Tibial nerve (tissue), 4 donors: ENCODE data around the gene MCOLN2. TPM values are rescaled to one million over a fixed set of nuclear protein-coding genes. Genes with fewer than 3 reads are reported as not detected.

ENCODE experiments used
- DNase-seq, 2 donors: peaks; one replicate each; pipeline ENCODE4 v3.0.0-alpha.2; 2019; ENCODE audit warnings: low spot score in 2 of 2
- H3K27ac ChIP-seq, 4 donors: fragments of 200-600 bp; sonication (generic) in 3 of 4; one replicate each; pipeline ENCODE4 v1.5.1; 2017 to 2019; ENCODE audit warnings: mild to moderate bottlenecking in 1 of 4
- H3K27me3 ChIP-seq, 2 donors: fragments of 200-600 bp; sonication (generic) in 1 of 2; one replicate each; pipeline versions ENCODE4 v1.5.1 to v1.6.0; 2017 to 2019
- H3K36me3 ChIP-seq, 3 donors: fragments of 200-600 bp; sonication (generic); one replicate each; pipeline ENCODE4 v1.5.1; 2018 to 2019
- H3K4me1 ChIP-seq, 4 donors: fragments of 200-600 bp; sonication (generic) in 3 of 4; one replicate each; pipeline ENCODE4 v1.5.1; 2017 to 2019
- H3K4me3 ChIP-seq, 4 donors: fragments of 200-600 bp; sonication (generic) in 3 of 4; one replicate each; pipeline ENCODE4 v1.5.1; 2017 to 2019; ENCODE audit warnings: mild to moderate bottlenecking in 1 of 4, moderate library complexity in 1 of 4
- H3K9me3 ChIP-seq, 4 donors: fragments of 200-600 bp; sonication (generic) in 3 of 4; one replicate each; pipeline ENCODE4 v1.5.1; 2017 to 2019
- EP300 ChIP-seq, 2 donors: sonication (generic); formaldehyde crosslinking; IDR thresholded peaks; one replicate each; pipeline ENCODE4 v1.6.1; 2017; ENCODE audit warnings: antibody characterized with exemption in 2 of 2, mild to moderate bottlenecking in 1 of 2
- POLR2A ChIP-seq, 2 donors: fragments of 450-650 bp; IDR thresholded peaks; one replicate each; pipeline ENCODE4 v1.6.1; 2017; ENCODE audit warnings: antibody characterized with exemption in 2 of 2, mild to moderate bottlenecking in 2 of 2, moderate library complexity in 2 of 2
- WGBS, 2 donors: methylation state at CpG; one replicate each; pipeline ENCODE4 v1.1.5; 2018; 5-methylcytosine and 5-hydroxymethylcytosine counted together
- total RNA-seq, 4 donors: library from RNA; depleted of rRNA; stranded (reverse); fragments of >200 nt; gene quantifications; one replicate each; pipeline ENCODE4 v1.1.0, GENCODE V29; 2016
- TF ChIP-seq, protein P1 (sequence below), 5 experiments: fragments of 200-600 bp in 3 of 5; fragments of 450-650 bp in 2 of 5; sonication (generic) in 3 of 5; IDR thresholded peaks; one replicate each; pipeline ENCODE4 v1.5.1; 2016 to 2019; ENCODE audit warnings: antibody characterized with exemption in 5 of 5, mild to moderate bottlenecking in 3 of 5, moderate library complexity in 2 of 5

The MCOLN2 gene
- total RNA-seq, 4 donors from 2014 or later: 8.2 to 12.2 (median 9.8) TPM

DNA sequence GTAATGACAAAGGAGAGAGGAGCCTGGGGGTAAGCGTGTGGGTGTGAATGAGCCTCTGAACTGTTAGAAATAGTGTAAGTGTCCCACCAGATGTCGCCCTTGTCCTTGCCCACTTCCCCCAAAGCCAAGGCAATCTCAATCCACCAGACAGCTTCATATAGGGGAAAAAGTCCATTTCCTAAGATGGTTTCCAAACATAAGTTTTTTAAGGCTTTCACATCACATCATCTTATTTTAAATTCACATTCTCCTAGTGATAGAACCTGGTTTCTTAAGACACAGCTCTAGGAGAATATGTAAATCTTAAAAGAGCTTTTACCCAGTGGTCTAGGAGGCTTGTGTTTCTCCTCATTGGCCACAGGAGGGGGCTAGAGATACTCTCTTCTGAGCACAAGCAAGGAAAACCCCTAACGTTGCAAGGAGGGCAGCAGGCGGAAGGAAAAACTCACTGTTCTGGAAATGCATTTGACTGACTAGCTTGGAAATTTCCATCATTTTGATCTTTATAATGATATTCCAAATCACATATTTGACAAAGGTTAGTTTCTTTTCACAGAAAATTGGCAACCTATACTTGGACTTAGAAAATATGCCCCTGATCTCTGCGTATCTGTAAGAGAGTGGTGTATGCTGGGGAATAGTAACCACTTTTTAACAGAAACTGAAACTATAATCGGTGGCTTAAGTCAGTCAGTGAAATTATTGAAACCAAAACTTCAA lies 52.0 kb downstream of the MCOLN2 start:
- H3K27ac ChIP-seq: peak overlapping the region in 3 of 4 donors; percentile 27 to 76 (median 70)
- WGBS, 2 donors: 1% methylated on average over 6 of the region's 6 CpGs
- H3K27me3 ChIP-seq: no peaks in the 10 kb centered on the region
- peaks cover 0 to 7% (median 0%) of the 10 kb centered on the region in 3 donors for H3K36me3 ChIP-seq
- peak; percentile 20 to 64 for DNase-seq
- TF ChIP-seq, protein P1, sequence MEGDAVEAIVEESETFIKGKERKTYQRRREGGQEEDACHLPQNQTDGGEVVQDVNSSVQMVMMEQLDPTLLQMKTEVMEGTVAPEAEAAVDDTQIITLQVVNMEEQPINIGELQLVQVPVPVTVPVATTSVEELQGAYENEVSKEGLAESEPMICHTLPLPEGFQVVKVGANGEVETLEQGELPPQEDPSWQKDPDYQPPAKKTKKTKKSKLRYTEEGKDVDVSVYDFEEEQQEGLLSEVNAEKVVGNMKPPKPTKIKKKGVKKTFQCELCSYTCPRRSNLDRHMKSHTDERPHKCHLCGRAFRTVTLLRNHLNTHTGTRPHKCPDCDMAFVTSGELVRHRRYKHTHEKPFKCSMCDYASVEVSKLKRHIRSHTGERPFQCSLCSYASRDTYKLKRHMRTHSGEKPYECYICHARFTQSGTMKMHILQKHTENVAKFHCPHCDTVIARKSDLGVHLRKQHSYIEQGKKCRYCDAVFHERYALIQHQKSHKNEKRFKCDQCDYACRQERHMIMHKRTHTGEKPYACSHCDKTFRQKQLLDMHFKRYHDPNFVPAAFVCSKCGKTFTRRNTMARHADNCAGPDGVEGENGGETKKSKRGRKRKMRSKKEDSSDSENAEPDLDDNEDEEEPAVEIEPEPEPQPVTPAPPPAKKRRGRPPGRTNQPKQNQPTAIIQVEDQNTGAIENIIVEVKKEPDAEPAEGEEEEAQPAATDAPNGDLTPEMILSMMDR (IDR thresholded peaks at IDR 0.05): peak; percentile 81 to 92 (median 88)
- TF ChIP-seq POLR2A (IDR thresholded peaks at IDR 0.05): no peak
- TF ChIP-seq EP300 (IDR thresholded peaks at IDR 0.05): peak in 1 of 2 donors; percentile 57
- peaks cover 0 to 12% (median 3%) of the 10 kb centered on the region in 4 donors for H3K9me3 ChIP-seq
- H3K4me3 ChIP-seq: peak overlapping the region; percentile 15 to 48 (median 36)
- peaks cover 0 to 10% (median 5%) of the 10 kb centered on the region in 4 donors for H3K4me1 ChIP-seq

DNA sequence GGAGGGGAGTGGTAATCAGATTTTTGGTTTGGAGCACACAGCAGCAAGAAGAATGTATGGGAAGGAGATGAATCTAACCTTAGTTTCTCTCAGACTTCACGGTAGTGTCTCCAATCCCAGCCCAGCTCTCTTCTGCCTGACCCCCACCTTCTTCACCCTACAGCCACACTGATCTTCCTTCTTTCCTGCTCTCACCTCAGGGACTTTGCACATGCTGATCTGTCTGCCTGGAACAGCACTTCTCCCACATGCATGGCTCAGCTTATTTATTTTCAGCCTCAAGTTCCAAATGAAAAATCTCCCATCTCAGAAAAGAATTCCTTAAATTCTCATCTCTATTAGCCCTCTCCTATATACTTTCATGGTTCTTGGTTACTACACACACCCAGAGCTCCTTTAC lies 55.1 kb downstream of the MCOLN2 start:
- H3K36me3 ChIP-seq: no peaks in the 10 kb centered on the region
- no peak overlapping the region for H3K4me3 ChIP-seq
- H3K27me3 ChIP-seq: no peaks in the 10 kb centered on the region
- no peaks in the 10 kb centered on the region for H3K9me3 ChIP-seq
- peaks cover 0 to 10% (median 5%) of the 10 kb centered on the region in 4 donors for H3K4me1 ChIP-seq
- H3K27ac ChIP-seq: no peak overlapping the region
- no peak for DNase-seq
- TF ChIP-seq, protein P1 (IDR thresholded peaks at IDR 0.05): no peak
- no peak for TF ChIP-seq POLR2A (IDR thresholded peaks at IDR 0.05)
- no peak for TF ChIP-seq EP300 (IDR thresholded peaks at IDR 0.05)
- 76 to 86% methylated on average over 1 of the region's 1 CpG for WGBS, 2 donors

DNA sequence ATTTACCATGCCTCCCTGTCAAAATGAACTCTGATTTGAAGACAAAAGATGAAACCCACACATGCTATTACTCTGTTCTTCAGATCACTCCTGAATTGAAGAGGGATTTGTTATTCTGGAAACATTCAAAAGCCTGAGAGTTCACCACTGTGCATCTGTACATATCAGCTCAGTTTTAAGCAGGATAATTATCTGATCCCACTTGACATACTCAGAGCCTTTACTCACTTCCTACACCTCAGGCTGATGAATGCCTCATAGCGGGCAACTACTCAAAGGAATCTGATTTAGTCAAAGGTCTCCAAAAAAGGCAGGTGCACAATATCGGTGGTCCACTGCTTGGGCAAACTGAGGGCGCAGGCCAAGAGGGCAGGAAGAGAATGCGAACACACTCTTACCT lies 56.4 kb downstream of the MCOLN2 start:
- H3K27me3 ChIP-seq: no peaks in the 10 kb centered on the region
- H3K36me3 ChIP-seq: no peaks in the 10 kb centered on the region
- no peaks in the 10 kb centered on the region for H3K9me3 ChIP-seq
- no peak for TF ChIP-seq POLR2A (IDR thresholded peaks at IDR 0.05)
- TF ChIP-seq EP300 (IDR thresholded peaks at IDR 0.05): no peak
- TF ChIP-seq, protein P1 (IDR thresholded peaks at IDR 0.05): no peak
- WGBS, 2 donors: 76 to 80% methylated on average over 4 of the region's 4 CpGs
- H3K27ac ChIP-seq: no peak overlapping the region
- DNase-seq: no peak
- H3K4me3 ChIP-seq: no peak overlapping the region
- H3K4me1 ChIP-seq: peaks cover 0 to 4% (median under 1%) of the 10 kb centered on the region in 4 donors

DNA sequence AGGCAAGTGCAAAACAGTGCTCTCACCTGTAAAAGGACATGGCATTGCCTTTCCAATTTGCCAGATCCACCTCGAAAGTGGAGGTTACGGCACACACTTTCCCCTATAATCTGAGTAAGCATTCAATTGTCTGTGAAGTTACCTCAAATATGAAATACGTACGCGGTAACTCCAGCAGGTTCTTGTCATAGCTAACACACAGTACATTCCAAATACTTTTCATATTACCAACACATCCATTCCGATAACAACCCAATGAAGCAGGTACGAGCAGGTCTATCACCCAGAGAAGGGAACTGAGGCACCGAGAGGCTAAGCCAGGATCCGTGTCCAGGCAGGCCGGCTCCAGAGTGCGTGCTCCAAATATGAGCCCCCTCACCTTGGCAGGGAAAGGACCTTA lies 57.2 kb downstream of the MCOLN2 start:
- WGBS, 2 donors: 90 to 97% methylated on average over 11 of the region's 11 CpGs
- H3K27me3 ChIP-seq: no peaks in the 10 kb centered on the region
- TF ChIP-seq EP300 (IDR thresholded peaks at IDR 0.05): no peak
- no peak for TF ChIP-seq POLR2A (IDR thresholded peaks at IDR 0.05)
- TF ChIP-seq, protein P1 (IDR thresholded peaks at IDR 0.05): no peak
- H3K27ac ChIP-seq: no peak overlapping the region
- peaks cover 0 to 4% (median 0%) of the 10 kb centered on the region in 4 donors for H3K4me1 ChIP-seq
- no peaks in the 10 kb centered on the region for H3K36me3 ChIP-seq
- no peaks in the 10 kb centered on the region for H3K9me3 ChIP-seq
- no peak for DNase-seq
- no peak overlapping the region for H3K4me3 ChIP-seq

DNA sequence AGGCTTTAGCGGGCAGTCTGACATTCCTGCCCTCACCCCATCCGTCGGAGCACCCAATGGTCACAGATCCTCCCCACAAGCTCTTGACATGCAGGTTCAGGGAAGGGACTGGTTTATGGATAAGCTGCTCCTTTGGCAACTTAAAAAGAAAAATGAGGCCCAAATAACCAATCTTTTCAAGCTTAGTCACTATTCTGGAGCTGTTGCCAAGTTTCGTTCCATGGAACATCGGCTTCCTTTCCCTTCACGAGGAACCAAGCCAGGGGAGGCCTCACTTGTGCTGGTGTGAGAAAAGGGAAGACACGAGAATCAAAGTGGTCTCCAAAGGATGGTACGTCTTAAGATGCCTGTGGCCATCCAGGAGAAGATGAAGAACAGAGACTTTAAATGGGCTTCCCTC lies 57.8 kb downstream of the MCOLN2 start:
- TF ChIP-seq EP300 (IDR thresholded peaks at IDR 0.05) (no peak), POLR2A (IDR thresholded peaks at IDR 0.05) (no peak)
- TF ChIP-seq, protein P1 (IDR thresholded peaks at IDR 0.05): no peak
- DNase-seq: no peak
- Histone ChIP-seq H3K4me3 (no peak overlapping the region), H3K9me3 (no peaks in the 10 kb centered on the region), H3K4me1 (no peaks in the 10 kb centered on the region), H3K36me3 (no peaks in the 10 kb centered on the region), H3K27ac (no peak overlapping the region), H3K27me3 (no peaks in the 10 kb centered on the region)
- WGBS, 2 donors: 74 to 76% methylated on average over 8 of the region's 8 CpGs
